GM18511 (cell line): Measurements from ENCODE around the gene HHLA2.
"Not testable (repeated sequence)": the region's sequence is repeated elsewhere in the genome, so short reads cannot be mapped to it uniquely, and the experiment has no call there.

Source experiments
- ATAC-seq: cut with Tn5 transposase; IDR thresholded peaks from one replicate; pipeline ENCODE4 v1.9.1; 2021; ENCODE audit warnings: mild to moderate bottlenecking, moderate library complexity; ENCODE audit not compliant: unreplicated experiment

Gene HHLA2, protein sequence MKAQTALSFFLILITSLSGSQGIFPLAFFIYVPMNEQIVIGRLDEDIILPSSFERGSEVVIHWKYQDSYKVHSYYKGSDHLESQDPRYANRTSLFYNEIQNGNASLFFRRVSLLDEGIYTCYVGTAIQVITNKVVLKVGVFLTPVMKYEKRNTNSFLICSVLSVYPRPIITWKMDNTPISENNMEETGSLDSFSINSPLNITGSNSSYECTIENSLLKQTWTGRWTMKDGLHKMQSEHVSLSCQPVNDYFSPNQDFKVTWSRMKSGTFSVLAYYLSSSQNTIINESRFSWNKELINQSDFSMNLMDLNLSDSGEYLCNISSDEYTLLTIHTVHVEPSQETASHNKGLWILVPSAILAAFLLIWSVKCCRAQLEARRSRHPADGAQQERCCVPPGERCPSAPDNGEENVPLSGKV

DNA sequence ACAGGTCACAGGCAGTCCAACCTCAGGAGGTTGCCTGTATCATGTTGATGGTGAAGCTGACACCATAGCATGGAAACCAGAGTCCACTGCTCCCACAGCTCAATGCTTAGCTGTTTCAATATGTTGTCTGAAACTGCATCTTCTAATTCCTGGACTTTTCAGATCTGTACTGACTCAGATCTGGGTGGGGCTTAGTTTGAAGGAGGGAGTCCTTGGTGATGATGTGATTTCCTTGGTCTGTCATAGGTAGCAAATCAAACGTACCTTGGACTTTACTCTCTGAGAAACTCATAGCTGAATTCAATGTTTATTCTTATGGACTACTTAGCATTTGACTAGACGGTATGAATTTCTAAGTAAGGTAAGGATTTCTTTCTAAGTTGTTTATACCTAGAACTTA, at the start of gene HHLA2:
Gene HHLA2 (plus strand): TSS at position 310 of the 400 bp plus-strand sequence. CDS start 55,266 bp downstream, outside the sequence.
- ATAC-seq: no peak

DNA sequence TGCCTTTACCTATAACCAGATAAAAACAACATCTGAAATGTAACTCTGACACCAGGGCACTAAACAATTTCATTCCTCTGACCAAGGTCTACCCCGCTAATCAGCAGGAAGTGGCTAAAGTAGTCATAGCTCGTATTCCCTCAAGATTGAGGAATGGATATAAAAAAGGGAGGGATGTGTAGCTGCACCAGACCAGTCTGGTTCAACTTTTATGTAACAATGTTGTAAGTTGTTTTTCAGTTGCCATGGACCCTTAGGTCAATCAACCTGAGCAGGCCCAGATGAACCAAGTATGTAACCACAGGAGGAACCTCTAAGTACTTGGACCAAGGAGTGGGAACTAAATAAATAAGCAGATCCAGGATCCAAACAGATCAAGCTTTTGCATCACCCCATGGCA, 45.7 kb upstream of the HHLA2 start:
- ATAC-seq: no peak

- no peak for ATAC-seq
These were observed 45.1 kb upstream of the HHLA2 start for GRCh38 chr3:108251265-108251664.

- no peak for ATAC-seq
These were observed 44.5 kb upstream of the HHLA2 start for GRCh38 chr3:108251844-108252243.

DNA sequence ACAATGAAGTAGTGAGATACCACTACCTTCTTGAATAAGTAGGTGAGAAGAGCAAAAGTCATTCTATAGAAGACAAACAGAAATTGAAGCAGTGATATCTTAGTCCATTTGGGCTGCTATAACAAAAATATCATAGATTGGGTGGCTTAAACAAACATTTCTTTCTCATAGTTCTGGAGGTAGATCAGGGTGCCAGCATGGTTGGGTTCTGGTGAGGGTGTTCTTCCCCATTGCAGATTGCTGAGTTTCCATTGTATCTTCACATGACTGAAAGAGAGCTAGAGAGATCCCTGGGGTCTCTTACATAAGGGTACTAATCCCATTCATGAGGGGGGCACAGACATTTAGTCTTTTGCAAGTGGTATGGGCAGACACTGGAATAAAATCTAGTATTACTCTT, 41.2 kb upstream of the HHLA2 start:
- ATAC-seq: no peak

DNA sequence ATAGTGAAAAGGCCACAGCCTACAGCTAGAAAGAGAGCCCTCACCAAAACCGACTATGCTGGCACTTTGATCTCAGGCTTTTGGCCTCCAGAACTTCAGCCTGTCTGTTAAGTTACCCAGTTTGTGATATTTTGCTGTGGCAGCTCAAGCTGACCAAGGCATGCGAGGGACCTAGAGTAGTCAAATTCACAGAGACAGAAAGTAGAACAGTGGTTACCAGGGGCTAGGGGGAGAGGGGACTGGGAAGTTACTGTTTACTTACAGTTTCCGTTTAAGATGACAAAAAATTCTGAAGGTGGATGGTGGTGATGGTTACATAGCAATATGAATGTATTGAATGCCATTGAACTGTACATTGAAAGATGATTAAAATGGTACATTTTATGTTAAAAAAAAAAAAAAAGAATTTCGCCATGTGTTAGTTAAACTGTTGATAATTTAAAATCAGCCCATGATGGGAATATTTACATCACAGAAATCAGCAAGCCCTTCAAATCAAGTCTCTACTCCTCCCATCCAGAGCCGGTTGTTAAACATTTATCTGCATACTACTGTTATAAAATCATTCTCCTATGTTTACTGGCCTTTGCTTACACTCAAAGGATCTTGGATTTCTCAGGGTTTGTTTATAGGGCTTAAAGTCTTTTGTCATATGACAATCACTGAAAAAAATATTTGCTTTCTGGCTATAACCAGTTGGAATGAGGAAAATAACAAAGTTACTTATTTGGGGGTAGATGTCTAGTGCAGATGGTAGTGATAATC, 31.6 kb upstream of the HHLA2 start:
- peak; percentile 75 for ATAC-seq

DNA sequence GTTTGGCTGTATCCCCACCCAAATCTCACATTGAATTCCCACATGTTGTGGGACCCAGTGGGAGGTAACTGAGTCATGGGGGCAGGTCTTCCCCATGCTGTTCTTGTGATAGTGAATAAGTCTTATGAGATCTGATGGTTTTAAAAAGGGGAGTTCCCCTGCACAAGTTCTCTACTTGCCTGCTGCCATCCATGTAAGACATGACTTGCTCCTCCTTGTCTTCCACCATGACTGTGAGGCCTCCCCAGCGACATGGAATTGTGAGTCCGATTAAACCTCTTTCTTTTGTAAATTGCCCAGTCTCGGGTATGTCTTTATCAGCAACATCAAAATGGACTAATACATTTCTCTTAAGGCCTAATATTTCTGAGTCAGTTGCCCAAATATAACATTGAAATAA, 28.1 kb upstream of the HHLA2 start:
- not testable (repeated sequence) for ATAC-seq

- no peak for ATAC-seq
These were observed 24.7 kb upstream of the HHLA2 start for GRCh38 chr3:108271626-108272025.

GRCh38 chr3:108279066-108279465, 17.3 kb upstream of the HHLA2 start:
- ATAC-seq: not testable (repeated sequence)

- ATAC-seq: no peak
These were observed 15.9 kb upstream of the HHLA2 start for GRCh38 chr3:108280476-108280875.

- peak; percentile 71 for ATAC-seq
These were observed 14.7 kb upstream of the HHLA2 start for GRCh38 chr3:108281670-108282069.

DNA sequence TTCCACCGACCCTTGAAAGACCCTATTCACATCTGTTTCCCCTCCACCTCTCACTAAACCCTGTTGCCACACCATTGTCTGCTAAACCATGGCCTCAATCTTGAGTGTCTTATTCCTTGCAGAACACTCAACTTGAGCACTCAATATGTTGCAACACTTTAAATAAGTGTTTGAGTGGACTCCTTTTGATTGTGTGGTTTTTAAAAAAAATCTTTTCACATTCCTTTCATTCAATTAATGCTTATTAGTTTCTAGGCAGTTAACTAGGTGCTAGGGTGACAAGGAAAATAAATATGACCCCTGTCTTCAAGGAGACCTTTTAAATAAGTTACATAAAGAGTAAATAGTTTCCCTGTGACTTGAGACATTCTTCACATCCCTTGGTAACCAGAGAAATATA, 13.3 kb upstream of the HHLA2 start:
- ATAC-seq: no peak

DNA sequence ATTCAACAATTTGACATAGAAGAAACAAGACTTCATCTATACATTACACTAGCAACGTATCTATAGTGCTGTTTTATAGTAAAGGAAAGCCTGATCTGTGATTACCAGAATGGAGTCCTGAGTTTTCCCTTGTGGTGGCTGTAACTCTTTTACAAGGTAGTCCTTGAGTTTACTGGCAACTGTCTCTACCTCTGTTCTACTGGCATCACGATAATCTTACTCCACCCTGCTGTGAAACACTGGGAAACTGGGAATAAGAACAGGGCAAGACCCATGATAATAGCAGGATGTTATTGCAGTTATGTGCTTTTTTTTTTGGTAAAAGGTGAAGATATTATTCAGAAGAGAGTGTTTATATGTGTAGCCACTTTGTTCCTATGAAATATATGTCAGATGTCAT, 12.4 kb upstream of the HHLA2 start:
- ATAC-seq: no peak

DNA sequence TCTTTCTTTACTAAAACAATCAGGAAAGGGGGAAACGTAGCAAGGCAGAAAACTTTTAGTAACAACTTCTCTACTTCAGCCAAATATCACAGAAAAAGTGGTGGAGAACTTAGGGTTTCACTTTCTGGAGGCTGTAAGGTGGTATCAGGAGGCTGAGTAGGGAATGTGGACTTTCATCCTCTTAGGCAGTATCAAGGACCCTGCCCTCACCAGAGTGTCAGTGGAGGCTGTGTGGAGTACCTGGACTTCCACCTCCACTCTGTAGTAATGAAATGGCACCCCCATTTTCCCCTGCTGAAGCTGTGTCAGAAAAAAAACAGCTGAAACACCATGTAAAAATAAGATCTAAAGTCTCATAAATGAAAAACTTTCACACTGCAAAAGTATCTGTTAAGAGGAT, 11.2 kb upstream of the HHLA2 start:
- no peak for ATAC-seq

- ATAC-seq: peak; percentile 81
These were observed 9.2 kb upstream of the HHLA2 start for GRCh38 chr3:108287146-108287545.

- not testable (repeated sequence) for ATAC-seq
These were observed 8.2 kb upstream of the HHLA2 start for GRCh38 chr3:108288193-108288592.

- no peak for ATAC-seq
These were observed 7.2 kb upstream of the HHLA2 start for GRCh38 chr3:108289159-108289558.

DNA sequence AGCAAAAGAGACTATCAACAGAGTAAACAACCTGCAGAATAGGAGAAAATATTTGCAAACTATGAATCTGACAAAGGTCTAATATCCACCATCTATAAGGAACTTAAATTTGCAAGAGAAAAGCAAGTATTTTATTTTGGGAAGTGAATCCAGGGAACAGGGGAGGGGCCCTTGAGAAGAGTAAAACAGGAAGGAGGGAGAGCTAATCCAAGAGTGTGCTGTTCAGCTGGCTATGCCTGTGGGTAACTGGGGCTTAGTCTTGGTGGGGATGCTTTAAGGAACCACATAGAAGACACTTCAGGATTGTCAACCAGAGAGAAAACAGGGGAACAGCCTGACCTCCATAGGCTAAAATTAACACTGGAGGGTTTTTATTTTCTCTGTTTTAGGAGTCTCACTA, 3.9 kb upstream of the HHLA2 start:
- peak; percentile 3 for ATAC-seq

- ATAC-seq: peak; percentile 79
These were observed 3.4 kb upstream of the HHLA2 start for GRCh38 chr3:108292905-108293328.

GRCh38 chr3:108293858-108294257, 2.5 kb upstream of the HHLA2 start:
- ATAC-seq: peak; percentile 77

DNA sequence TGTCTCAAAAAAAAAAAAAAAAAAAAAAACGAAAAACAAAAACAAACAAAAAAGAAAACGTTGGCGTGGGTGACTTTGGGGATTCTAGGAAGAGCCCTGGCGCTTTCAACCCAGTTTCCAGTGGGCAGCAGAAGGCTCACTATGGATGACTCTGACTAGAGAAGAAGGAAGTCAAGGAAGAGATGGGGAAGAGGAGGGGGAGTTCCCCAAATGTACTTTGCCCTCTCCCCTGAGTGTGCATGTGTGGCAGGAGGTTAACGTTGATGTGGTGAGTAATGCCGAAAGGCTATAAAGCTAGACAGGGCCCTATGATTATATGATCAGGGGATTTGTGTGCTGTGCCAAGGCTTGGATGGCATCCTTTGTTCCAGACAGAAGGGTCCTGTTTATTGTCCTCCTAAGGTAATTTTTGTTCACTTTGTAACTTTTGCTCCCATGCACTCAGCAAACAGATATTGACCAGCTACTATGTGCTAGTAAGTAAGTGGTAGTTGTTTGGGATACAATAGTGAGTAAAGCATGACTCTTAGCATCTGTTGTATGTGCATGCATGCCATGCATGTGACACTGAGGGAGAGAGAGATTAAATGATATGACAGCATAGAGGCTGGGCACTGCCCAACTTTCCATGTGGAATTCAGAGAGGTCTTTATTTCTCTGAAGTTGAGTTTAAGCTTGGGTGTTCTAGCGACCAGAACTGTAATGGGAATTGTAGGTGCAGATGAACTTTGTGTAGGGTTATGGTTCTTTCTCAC, 750 bp upstream of the HHLA2 start:
- ATAC-seq: no peak
